Measurements from ENCODE around the gene FAM135A. TPM values are rescaled to one million over a fixed set of nuclear protein-coding genes. Genes with fewer than 3 reads are reported as not detected.

The FAM135A gene
- total and polyA plus RNA-seq, 2 of the 13 experiments (the other 11 are each of a cell fraction or from before 2014, with no cell fraction given), result 26.9 to 31.5 TPM

- Histone ChIP-seq H3K4me2 (ENCODE audit: low read depth, low read length) (no peak overlapping the region), H3K4me3 (replicated peaks in 1 of 3; ENCODE audit: insufficient read depth in 1 of 3, low read depth in 2 of 3, low read length in 3 of 3) (no peak overlapping the region), H4K20me1 (ENCODE audit: insufficient read depth, low read length) (no peaks in the 10 kb centered on the region), H3K79me2 (ENCODE audit: insufficient read depth, low read length) (no peaks in the 10 kb centered on the region), H3K4me1 (ENCODE audit: insufficient read depth, low read length) (peaks cover 4% of the 10 kb centered on the region), H3K27me3 (ENCODE audit: control insufficient read depth in 1 of 2, insufficient read depth in 2 of 2, low read length in 2 of 2) (no peaks in the 10 kb centered on the region), H3K36me3 (replicated peaks in 1 of 2; ENCODE audit: control insufficient read depth in 1 of 2, insufficient read depth in 2 of 2, low read length in 2 of 2) (no peaks in the 10 kb centered on the region), H3K9me3 (ENCODE audit: low read length) (no peaks in the 10 kb centered on the region), H3K27ac (ENCODE audit: extremely low read length, insufficient read depth, low read length) (no peak overlapping the region), H2AFZ (ENCODE audit: low read length) (no peak overlapping the region), H3K9ac (ENCODE audit: insufficient read depth, low read depth, low read length) (no peak overlapping the region)
- FAIRE-seq (no peak), DNase-seq (ENCODE audit: low spot score) (no peak), ATAC-seq (no peak)
- no TSS peak for BruUV-seq (replicated peaks)
- ChIA-PET CTCF (ENCODE audit: low intra/inter-chr PET ratio, low total read pairs) (no interaction called here), POLR2A (no interaction called here)
- in situ Hi-C loops (cut with HindIII; ENCODE audit: extremely low pct_ligation_motif_present, low pct_unique_long_range_greater_than_20kb) (no loop called here), intact Hi-C loops (cut with micrococcal nuclease; ENCODE audit: unreplicated experiment) (no loop called here)
- 100% methylated on average over 1 of the region's 1 CpG for WGBS (ENCODE audit: low lambda C conversion rate)
- no peak for TF ChIP-seq RERE (CRISPR knock-in tag; IDR thresholded peaks at IDR 0.05; ENCODE audit: low read depth)
- TF ChIP-seq SSRP1 (CRISPR knock-in tag; IDR thresholded peaks at IDR 0.05), result no peak
- no peak for TF ChIP-seq SALL1 (CRISPR knock-in tag; IDR thresholded peaks at IDR 0.05)
Measured at GRCh38 chr6:70404658-70405057, 8.7 kb upstream of the FAM135A start.

- FAIRE-seq (no peak), ATAC-seq (no peak), DNase-seq (ENCODE audit: low spot score) (no peak)
- 82% methylated on average over 2 of the region's 2 CpGs for WGBS (ENCODE audit: low lambda C conversion rate)
- in situ Hi-C loops (cut with HindIII; ENCODE audit: extremely low pct_ligation_motif_present, low pct_unique_long_range_greater_than_20kb) (no loop called here), intact Hi-C loops (cut with micrococcal nuclease; ENCODE audit: unreplicated experiment) (no loop called here)
- H2AFZ ChIP-seq (ENCODE audit: low read length), result no peak overlapping the region
- no peaks in the 10 kb centered on the region for H3K36me3 ChIP-seq (replicated peaks in 1 of 2; ENCODE audit: control insufficient read depth in 1 of 2, insufficient read depth in 2 of 2, low read length in 2 of 2)
- no peak overlapping the region for H3K4me2 ChIP-seq (ENCODE audit: low read depth, low read length)
- peaks cover 4% of the 10 kb centered on the region for H3K79me2 ChIP-seq (ENCODE audit: insufficient read depth, low read length)
- ChIA-PET CTCF (ENCODE audit: low intra/inter-chr PET ratio, low total read pairs) (no interaction called here), POLR2A (no interaction called here)
- no TSS peak for BruUV-seq (replicated peaks)
- H4K20me1 ChIP-seq (ENCODE audit: insufficient read depth, low read length), result no peaks in the 10 kb centered on the region
- peaks cover 22% of the 10 kb centered on the region for H3K4me1 ChIP-seq (ENCODE audit: insufficient read depth, low read length)
- no peaks in the 10 kb centered on the region; a peak in 1 of 5 replicates for H3K27me3 ChIP-seq (ENCODE audit: control insufficient read depth in 1 of 2, insufficient read depth in 2 of 2, low read length in 2 of 2)
- no peak overlapping the region for H3K9ac ChIP-seq (ENCODE audit: insufficient read depth, low read depth, low read length)
- H3K4me3 ChIP-seq (replicated peaks in 1 of 3; ENCODE audit: insufficient read depth in 1 of 3, low read depth in 2 of 3, low read length in 3 of 3), result no peak overlapping the region
- no peak overlapping the region for H3K27ac ChIP-seq (ENCODE audit: extremely low read length, insufficient read depth, low read length)
- H3K9me3 ChIP-seq (ENCODE audit: low read length), result no peaks in the 10 kb centered on the region
- TF ChIP-seq MIER3 (CRISPR knock-in tag; IDR thresholded peaks at IDR 0.05; ENCODE audit: borderline replicate concordance) (no peak), ARHGAP35 (CRISPR knock-in tag; IDR thresholded peaks at IDR 0.05; ENCODE audit: borderline replicate concordance) (no peak), ZNF607 (CRISPR knock-in tag; IDR thresholded peaks at IDR 0.05; ENCODE audit: borderline replicate concordance) (no peak), E2F5 (CRISPR knock-in tag; conservative IDR thresholded peaks at IDR 0.05) (no peak), GPBP1L1 (CRISPR knock-in tag; IDR thresholded peaks at IDR 0.05) (no peak), EP300 (IDR thresholded peaks at IDR 0.05; ENCODE audit: low read depth in 2 of 2, low read length in 2 of 2) (no peak), EP300 (CRISPR knock-in tag; IDR thresholded peaks at IDR 0.05; ENCODE audit: borderline replicate concordance) (no peak)
Measured at GRCh38 chr6:70409216-70409615, 4.1 kb upstream of the FAM135A start.
